GM18909 (cell line): Measurements from ENCODE around the gene DMRTB1.

ENCODE experiments used
- ATAC-seq: cut with Tn5 transposase; IDR thresholded peaks from one replicate; pipeline ENCODE4 v1.9.1; 2021; ENCODE audit warnings: mild to moderate bottlenecking; ENCODE audit not compliant: unreplicated experiment, poor library complexity

The DMRTB1 gene

DNA sequence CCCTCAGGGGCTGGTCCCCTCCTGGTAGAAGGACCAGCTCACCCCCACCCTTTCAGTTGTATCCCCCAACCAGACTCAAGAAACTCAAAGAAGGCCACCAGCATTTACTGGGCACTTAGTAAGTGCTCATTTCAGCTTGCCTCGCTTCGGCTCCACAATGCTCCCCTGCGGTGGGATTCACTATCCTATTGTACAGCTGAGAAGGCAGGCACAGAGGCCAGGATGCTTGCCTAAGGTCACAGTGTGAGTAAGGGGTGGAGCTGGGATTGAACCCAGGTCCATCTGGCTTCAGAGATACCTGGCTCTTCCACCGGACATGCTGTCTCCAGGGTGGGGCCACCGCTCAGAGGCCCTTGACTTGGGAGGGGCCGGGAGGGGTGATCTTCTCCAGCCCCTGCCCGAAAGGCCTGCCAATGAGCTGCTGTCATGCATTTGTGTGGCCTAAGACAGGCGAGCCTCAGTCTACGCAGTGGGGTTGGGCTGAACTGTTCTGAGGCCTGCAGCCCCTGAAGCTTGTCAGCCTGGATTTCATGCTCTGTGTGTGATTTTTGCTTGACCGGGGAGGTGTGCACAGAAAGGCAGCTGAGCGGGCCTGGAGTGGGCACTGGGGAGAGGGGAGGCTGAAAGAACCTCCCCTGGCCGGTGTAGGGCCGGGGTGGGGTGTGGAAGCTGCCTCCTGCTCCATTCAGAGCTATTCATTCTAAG is 48.1 kb downstream of the DMRTB1 start:
- no peak for ATAC-seq

DNA sequence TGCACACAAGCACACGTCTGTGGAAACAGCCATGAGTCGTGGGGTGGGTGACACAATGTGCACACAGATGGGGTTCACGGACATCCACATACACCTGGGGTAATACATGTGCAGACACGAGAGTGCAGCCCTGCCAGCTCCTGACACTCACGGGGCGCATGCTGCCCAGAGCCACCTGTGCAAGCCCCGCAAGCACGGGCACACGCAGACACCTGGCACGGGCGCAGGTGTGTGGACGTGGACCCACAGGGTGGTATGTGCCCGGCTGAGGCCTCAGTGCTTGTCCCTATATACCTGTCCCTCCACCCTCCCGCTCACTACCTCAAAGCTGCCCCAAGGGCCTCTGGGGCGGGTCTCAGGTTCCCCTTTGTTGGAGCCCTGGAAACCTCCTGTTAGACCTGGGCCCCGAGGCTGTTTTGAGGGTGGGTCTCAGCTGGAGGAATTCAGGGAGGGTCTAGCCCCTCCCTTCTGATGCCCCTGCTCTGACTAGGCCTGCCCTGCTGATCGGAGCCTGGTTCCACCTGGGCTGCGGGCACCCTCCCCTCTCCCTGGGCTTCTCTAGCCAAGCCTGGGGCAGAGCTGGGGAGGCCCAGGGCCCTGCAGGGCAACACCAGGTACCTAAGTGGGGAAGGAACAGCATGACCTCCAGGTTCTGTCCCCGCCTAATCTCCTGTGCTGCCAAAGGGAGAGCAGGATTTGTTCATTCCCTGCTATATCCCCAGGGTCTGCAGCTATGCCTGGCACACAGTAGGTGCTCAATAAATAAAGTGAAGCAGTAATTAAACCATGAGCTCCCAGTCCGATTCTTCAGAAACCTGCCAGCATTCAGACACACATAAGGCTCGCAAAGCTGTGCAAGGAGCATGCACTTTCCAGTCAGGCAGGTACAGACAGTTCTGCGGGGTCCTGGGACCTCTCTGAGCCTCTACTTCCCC is 49.1 kb downstream of the DMRTB1 start:
- ATAC-seq: no peak

DNA sequence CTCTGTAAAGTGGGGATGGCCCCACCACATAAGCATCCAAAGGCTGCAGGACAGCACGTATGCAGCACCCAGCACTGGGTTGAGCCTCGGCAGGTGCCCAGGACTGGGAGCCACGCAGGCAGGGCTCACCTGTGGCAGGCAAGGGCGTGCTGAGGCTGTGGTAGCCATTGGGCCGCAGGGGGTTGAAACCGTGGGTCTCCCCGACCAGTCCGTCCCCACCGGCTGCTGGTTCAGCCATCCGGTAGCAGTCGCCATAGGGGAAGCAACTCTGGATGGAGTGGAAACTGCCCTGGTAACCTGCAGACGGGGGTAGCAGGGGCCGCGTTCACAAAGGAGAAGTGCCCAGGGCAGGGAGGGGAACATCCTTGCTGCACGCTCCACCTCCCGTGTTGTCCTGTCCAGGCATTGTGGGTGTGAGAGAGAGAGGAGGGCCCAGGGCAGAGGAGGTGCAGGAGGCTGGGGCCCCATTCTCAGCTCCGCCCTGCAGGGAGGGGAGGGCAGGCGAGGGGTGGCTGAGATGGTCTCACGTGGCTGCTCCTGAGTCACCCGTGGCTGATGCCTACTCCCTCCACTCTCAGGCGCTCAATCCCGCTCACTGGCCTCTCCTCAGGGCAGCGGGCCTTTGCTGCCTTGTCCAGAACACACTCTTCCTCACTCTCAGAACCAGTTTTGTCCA is 49.9 kb downstream of the DMRTB1 start:
- ATAC-seq: no peak

DNA sequence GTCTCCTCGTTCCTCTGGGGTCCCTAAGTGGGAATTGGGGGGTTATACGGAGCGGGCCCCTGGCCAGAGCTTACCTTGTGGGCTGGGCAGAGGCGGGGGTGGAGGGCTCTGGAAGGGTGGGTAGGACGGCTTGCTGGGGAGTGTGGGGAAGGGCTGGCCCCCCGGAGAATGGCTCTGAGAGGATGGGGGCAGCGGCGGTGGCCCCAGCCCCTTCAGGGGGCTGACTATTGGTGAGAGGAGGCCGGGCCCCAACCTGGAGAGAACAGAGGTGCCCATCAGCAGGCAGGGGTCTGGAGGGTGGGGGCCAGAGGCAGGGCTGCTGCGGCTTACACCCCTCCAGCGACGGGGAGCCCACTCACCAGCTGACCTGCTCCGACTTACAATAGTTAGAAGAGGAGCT is 50.6 kb downstream of the DMRTB1 start:
- no peak for ATAC-seq

DNA sequence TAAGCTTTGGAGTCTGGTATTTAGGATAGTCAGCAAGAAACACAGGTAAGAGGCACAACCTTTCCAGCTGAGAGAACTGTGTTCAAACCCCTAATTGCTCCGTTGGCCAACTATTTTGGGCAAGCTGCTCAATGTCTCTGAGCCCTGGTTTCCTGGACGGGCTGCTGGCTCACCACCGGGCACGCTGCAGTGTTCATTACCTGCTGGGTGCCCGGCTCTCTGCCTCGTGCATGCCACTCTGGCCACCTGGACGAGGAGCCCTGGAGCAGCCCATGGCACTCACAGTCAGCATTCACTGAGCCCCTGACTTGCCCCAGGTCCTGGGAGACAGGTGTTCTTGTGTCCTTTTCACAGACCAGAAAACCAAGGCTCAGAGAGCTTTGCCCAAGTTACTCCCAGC is 51.0 kb downstream of the DMRTB1 start:
- no peak for ATAC-seq

DNA sequence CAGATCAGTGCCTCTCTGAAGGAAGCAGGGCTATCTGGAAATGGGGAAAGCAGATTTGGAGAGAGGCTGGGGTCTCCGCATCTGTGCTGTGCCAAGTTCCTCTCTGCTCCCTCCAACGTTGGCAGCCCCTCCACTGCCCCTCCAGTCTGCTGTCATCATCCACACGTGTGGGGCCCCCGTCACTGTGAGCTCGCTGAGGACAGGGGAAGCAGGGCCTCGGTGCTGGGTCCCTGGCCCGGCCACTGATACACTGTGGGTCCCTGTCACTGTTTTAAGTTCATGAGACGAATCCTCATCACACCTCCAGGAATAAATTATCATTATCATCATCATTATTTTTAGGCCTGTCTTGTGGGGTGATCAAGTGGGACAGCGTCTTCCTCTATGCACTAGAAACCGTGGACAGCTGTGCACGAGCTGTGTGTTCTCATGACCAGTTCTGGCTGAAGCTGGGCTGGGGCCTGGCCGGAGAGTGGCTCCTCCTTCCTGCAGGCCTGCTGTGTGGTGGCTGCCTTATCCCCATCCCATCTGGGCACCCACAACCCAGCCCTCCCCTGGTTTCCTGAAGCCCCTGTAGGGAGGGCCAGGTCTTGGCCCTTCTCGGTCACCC is 52.2 kb downstream of the DMRTB1 start:
- no peak for ATAC-seq

DNA sequence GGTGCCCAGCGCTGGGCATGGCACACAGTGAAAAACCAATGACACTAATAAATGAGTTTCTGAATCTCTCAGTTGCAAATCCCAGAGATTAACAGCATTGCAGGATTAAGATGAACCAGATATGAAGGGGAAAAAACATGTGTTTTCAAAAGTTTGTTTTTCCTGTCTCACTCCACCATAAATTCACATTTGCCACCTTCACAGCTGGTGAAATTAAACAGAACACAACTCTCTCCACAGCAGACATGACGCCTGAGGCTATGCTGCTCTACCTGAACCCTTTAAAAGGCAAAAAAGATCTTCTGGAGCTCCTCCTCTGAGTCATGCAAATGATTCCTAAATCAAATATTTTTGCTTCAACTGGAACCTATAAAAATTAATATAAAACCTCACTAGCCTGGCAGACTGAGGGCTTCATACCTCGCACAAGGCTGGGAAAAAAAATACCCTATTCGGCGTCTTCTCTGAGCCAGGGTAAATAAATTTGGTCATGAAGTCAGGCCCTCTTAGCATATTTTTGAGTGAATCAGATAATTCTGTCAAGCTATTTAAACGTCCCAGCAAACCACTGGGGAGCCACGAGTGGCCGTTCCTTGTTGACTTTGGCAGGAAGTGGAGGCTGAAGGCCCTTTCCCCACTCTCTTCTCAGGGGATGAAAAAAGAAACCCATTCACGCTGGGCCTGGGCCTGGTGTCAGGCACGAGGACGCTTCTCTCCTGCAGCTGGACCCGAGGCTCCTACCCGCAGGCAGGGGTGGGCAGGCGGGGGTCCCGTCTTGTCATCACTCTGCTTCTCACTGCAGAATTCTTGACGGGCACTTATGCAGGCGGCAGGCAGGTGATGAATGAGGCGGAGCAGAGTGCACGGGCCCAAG is 53.0 kb downstream of the DMRTB1 start:
- no peak for ATAC-seq

DNA sequence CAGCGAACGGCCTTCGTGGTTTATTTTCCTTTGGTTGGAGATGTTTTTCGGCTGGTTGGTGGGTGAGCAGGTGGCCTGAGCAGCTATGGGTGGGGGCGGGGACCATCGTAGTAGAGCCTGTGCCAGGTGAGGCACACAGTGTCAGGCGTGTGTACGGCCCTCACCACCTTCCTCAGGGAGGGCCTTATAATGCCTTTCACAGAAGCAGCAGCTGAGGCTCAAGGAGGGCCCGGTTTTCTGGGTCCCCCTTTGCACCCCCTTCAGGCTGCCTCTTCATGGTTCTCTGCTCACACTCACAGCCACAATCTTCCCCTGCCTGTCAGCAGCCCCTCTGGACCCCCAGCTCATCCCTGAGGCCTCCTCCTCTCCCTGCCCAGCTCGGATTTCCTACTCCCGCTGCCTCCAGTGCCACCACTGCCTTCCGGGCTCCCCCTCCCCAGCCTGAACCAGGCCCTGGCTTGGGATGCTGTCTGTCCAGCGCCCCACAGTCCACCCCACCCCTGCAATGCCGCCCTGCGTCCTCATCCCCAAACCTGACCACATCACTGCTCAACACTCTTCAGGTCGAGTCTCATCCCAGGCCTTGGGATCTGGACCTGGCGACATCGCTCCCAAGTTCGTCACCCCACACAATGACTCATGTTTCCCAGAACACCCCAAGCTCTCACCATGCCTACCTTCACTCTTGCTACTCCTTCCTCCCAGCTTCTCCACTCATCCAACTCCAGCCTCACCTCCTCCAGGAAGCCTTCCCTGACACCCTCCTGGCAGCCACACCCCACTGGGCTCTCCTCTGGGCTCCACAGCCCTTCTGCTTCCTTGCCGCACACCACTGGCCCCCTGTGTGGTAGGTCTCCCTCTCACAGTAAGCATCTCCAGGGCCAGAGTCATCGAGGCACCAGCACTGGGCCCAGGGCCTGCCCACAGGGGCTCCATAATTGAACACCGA is 53.9 kb downstream of the DMRTB1 start:
- ATAC-seq: no peak

DNA sequence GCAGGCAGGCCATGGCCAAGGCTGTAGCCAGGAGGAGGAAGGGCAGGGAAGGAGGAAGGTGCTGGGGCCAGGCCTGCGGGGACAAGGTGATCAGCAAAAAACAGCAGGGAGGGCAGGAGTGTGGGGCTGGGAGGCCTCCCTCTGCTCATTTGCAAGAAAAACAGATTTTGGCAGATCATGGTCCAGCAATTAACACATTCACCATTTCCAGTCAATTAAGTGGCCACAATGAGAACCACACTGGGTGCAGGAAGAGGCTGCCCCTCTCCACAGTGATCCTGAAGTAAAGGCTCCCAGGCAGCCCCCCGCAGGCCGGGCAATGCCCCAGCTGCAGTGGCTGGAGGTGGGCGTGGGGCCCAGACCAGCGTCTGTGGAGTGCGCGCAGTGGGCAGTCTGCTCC is 54.6 kb downstream of the DMRTB1 start:
- no peak for ATAC-seq

DNA sequence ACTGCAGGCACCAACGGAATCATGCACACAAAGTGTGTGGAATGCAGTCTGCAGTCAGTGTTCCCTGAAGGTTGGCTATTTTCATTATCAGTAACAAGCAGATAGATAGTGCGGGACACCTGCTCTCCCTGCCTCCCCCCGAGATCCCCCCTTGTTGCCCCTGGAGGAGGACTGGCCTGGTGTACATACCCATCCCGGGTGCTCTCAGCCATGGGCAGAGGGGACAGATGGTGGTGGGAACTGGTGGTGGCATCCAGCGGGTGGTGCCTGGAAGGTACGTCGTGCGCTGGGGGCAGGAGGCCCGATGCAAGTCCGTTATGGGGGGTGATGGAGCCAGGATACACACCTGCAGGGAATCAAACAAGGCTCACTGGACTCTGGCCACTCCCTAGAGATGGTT is 55.2 kb downstream of the DMRTB1 start:
- no peak for ATAC-seq

DNA sequence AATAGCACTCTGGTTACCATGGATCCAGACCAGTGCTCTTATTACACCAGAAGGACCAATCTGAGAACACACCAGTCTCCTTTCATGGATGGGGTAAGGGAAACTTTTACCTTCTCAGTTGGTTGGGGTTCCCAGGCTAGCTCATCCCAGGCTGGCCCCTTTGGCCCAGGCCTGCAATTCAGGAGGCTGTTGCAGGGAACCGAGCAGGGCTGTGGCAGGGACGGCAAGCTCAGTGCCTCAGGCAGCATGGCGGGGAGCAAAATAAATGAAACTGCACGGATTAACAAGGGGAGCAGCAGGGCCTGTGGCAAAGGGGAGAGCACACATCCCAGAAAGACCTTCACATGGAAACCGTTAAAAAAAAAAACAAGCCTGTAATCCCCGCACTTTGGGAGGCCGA is 57.0 kb downstream of the DMRTB1 start:
- no peak for ATAC-seq
